T-helper 2 cell (primary cell): Measurements from ENCODE around the gene CDH15.
"Not testable (repeated sequence)": the region's sequence is repeated elsewhere in the genome, so short reads cannot be mapped to it uniquely, and the experiment has no call there.

Source experiments
- DNase-seq, 5 experiments: peaks; one replicate each; pipeline versions ENCODE4 v3.0.0 to v3.0.0-alpha.2; 2012 to 2022

CDH15 gene

GRCh38 chr16:89243664-89244063 lies 72.1 kb downstream of the CDH15 start:
- DNase-seq: no peak

DNA sequence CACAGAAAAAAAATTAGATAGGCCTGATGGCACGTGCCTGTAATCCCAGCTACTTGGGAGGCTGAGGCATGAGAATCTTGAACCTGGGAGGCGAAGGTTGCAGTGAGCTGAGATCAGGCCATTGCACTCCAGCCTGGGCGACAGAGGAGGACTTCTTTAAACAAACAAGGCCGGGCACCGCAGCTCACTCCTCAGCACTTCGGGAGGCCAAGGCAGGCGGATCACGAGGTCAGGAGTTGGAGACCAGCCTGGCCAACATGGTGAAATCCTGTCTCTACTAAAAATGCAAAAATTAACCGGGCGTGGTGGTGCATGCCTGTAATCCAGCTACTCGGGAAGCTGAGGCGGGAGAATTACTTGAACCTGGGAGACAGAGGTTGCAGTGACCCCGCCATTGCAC lies 72.7 kb downstream of the CDH15 start:
- not testable (repeated sequence) for DNase-seq

DNA sequence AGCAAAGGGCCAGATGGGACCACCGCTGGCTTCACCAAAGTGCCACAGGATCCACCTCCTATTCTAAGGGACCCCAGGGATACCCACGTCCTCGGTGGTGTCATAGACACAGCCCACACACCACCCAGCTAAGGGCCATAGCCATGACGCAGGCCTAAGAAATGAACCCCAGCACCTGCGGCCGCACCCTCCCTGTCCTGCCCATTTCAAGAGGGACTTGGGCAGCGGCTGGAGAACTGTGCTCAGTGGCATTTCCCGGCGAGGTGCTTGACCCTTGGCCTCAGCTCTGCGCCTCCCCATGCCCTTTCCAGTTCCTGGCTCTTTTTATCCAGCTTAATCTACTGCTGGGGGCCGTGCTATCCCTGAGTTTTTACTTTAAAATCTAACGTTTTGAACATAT lies 73.2 kb downstream of the CDH15 start:
- DNase-seq: no peak
